ENCODE results near the gene JARID2.

DNA sequence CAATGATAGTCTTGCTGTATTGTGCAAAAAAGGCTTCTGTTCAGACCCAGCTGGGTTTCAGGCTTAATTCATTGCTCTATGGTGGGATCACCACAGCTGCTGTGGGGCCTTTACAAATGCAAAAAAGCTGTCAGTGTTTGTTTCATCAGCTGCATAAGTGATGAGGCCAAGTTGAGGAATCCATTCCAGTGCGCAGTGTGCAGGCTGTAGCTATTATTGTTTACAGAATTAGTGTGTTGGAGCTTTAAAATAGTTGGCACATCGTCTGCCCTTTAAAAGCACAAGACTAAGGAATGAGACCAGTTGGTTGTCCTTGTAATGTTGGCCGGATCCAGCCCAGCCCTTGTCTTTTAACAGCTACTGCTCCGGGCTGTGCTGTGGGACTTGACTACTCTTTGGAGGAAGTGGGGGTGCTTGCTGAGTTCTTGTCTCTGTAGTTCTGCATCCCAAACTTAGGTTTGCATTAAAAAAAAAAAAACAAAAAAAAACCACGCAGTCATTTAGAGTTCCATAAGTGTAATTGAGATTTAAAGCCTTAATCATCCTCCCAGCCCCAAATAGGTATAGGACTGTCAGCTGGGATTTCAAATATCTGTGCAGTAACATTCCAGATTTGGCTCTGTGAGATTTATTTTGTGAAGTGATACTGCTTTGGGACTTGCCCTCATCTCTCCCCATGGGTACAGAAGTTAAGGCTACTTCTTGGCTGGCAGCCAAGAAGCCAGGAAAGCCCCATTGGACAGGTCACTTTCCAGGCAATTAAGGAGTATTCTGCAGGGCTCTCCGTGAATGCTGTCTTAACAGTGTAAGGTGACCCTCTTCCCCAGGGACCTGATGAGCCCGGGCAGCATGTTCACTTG lies 19.3 kb downstream of the JARID2 start:
- TF ChIP-seq EZH2 (IDR thresholded peaks at IDR 0.05; ENCODE audit: borderline replicate concordance, insufficient read depth, low read length, poor library complexity, severe bottlenecking) (no peak), MXI1 (conservative IDR thresholded peaks at IDR 0.05; ENCODE audit: poor library complexity, severe bottlenecking) (no peak), POLR2AphosphoS5 (IDR thresholded peaks at IDR 0.05) (no peak), EP300 (conservative IDR thresholded peaks at IDR 0.05; ENCODE audit: poor library complexity, severe bottlenecking) (no peak), RAD21 (conservative IDR thresholded peaks at IDR 0.05) (no peak)
- TF ChIP-seq, protein P1, sequence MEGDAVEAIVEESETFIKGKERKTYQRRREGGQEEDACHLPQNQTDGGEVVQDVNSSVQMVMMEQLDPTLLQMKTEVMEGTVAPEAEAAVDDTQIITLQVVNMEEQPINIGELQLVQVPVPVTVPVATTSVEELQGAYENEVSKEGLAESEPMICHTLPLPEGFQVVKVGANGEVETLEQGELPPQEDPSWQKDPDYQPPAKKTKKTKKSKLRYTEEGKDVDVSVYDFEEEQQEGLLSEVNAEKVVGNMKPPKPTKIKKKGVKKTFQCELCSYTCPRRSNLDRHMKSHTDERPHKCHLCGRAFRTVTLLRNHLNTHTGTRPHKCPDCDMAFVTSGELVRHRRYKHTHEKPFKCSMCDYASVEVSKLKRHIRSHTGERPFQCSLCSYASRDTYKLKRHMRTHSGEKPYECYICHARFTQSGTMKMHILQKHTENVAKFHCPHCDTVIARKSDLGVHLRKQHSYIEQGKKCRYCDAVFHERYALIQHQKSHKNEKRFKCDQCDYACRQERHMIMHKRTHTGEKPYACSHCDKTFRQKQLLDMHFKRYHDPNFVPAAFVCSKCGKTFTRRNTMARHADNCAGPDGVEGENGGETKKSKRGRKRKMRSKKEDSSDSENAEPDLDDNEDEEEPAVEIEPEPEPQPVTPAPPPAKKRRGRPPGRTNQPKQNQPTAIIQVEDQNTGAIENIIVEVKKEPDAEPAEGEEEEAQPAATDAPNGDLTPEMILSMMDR (IDR thresholded peaks at IDR 0.05; ENCODE audit: poor library complexity, severe bottlenecking), result no peak
- TF ChIP-seq, protein P2, sequence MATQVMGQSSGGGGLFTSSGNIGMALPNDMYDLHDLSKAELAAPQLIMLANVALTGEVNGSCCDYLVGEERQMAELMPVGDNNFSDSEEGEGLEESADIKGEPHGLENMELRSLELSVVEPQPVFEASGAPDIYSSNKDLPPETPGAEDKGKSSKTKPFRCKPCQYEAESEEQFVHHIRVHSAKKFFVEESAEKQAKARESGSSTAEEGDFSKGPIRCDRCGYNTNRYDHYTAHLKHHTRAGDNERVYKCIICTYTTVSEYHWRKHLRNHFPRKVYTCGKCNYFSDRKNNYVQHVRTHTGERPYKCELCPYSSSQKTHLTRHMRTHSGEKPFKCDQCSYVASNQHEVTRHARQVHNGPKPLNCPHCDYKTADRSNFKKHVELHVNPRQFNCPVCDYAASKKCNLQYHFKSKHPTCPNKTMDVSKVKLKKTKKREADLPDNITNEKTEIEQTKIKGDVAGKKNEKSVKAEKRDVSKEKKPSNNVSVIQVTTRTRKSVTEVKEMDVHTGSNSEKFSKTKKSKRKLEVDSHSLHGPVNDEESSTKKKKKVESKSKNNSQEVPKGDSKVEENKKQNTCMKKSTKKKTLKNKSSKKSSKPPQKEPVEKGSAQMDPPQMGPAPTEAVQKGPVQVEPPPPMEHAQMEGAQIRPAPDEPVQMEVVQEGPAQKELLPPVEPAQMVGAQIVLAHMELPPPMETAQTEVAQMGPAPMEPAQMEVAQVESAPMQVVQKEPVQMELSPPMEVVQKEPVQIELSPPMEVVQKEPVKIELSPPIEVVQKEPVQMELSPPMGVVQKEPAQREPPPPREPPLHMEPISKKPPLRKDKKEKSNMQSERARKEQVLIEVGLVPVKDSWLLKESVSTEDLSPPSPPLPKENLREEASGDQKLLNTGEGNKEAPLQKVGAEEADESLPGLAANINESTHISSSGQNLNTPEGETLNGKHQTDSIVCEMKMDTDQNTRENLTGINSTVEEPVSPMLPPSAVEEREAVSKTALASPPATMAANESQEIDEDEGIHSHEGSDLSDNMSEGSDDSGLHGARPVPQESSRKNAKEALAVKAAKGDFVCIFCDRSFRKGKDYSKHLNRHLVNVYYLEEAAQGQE (IDR thresholded peaks at IDR 0.05; ENCODE audit: borderline replicate concordance), result no peak
